ENCODE measurements around the gene ARID5B. TPM values are rescaled to one million over a fixed set of nuclear protein-coding genes. Genes with fewer than 3 reads are reported as not detected.

The ARID5B gene
- total RNA-seq, 4 donors from 2014 or later = 10.5 to 167 (median 29.4) TPM

DNA sequence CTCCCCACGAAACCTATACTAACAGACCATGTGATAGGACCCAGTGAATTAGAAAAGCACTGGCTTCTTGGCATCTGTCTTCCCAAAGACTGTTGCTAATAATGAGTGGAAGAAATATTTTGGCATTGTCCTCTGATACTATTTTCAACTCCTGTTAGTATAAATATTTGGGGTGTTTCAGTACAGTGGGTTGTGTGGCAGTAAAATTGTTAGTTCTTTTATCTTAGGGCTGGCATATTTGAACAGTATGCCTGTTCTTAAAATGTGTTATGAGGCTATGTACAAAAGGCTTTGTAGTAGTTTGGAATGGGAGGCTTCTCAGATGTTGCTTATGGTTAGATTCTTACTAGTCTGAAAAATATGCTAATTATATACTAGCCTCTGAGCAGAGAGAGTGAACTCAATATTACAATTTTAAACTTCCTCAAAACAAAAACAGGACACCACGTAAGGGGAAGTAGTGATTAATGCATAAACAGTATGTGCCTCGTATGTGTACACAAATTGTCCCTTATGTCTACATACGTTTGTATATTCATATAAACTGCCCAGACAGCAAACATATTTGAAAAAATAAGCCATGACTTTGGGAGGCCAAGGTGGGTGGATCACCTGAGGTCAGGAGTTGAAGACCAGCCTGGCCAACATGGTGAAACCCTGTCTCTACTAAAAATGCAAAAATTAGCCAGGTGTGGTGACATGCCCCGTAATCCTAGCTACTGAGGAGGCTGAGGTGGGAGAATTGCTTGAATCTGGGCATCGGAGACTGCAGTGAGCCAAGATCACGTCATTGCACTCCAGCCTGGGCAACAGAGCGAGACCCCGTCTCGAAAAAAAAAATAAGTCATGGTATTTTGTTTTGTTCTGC, 115.4 kb downstream of the ARID5B start:
- DNase-seq = no peak
- Histone ChIP-seq H3K4me3 (no peak overlapping the region), H3K36me3 (no peaks in the 10 kb centered on the region), H3K27me3 (no peaks in the 10 kb centered on the region), H3K9me3 (no peaks in the 10 kb centered on the region), H3K27ac (peak overlapping the region; percentile 48 to 79 (median 70)), H3K4me1 (peaks cover 0 to 23% (median 6%) of the 10 kb centered on the region in 4 donors)
- no peak for TF ChIP-seq CTCF (IDR thresholded peaks at IDR 0.05)
- no peak for TF ChIP-seq POLR2A (IDR thresholded peaks at IDR 0.05)

GRCh38 chr10:62017491-62017870, 116.0 kb downstream of the ARID5B start:
- H3K4me1 ChIP-seq = peaks cover 0 to 24% (median 6%) of the 10 kb centered on the region in 4 donors
- peak overlapping the region in 3 of 4 donors; percentile 69 to 79 (median 72) for H3K27ac ChIP-seq
- no peaks in the 10 kb centered on the region for H3K27me3 ChIP-seq
- H3K36me3 ChIP-seq = no peaks in the 10 kb centered on the region
- TF ChIP-seq CTCF (IDR thresholded peaks at IDR 0.05) (no peak), POLR2A (IDR thresholded peaks at IDR 0.05) (no peak)
- H3K4me3 ChIP-seq = no peak overlapping the region
- H3K9me3 ChIP-seq = no peaks in the 10 kb centered on the region
- DNase-seq = no peak

DNA sequence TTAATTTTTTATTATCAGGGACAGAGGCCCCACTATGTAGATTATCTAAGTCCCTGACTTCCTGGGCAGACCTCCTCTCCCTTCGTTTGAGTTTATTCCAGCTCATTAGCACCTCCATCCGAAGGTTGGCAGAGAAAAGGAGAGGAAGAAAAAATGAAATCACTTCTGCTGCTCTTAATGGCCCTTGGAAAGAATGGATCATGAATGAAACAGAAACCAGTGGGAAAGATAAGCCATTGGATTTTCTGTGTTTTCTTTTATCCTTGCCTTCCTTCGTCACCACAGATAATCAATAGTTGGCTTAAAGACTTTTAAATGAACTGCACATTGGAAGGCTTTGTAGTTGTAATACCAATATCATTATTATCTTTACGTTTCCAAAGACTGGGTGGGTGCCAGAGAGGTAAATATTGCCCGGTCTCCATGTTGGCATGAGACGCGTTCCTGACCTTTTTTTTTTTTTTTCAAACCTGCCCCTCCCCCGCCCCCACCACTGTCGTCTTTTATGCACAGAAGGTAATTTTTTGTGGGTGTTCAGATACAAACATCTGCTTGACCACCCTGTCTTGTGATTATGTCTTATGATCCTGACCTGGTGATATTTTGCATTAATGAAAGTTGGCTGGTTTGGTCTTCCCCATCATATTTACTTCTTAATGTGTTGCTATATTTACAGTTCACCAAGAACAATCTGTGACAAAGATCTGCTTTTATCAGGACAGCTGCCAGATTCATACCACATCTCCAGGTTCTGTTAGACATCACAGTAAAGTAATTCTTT, 116.8 kb downstream of the ARID5B start:
- peaks cover 0 to 24% (median 6%) of the 10 kb centered on the region in 4 donors for H3K4me1 ChIP-seq
- DNase-seq = peak in 1 of 3 donors; percentile 43
- no peaks in the 10 kb centered on the region for H3K27me3 ChIP-seq
- H3K36me3 ChIP-seq = no peaks in the 10 kb centered on the region
- no peaks in the 10 kb centered on the region for H3K9me3 ChIP-seq
- TF ChIP-seq POLR2A (IDR thresholded peaks at IDR 0.05) (no peak), CTCF (IDR thresholded peaks at IDR 0.05) (no peak)
- H3K4me3 ChIP-seq = peak overlapping the region in 1 of 4 donors; percentile 10
- peak overlapping the region; percentile 24 to 79 (median 59) for H3K27ac ChIP-seq

DNA sequence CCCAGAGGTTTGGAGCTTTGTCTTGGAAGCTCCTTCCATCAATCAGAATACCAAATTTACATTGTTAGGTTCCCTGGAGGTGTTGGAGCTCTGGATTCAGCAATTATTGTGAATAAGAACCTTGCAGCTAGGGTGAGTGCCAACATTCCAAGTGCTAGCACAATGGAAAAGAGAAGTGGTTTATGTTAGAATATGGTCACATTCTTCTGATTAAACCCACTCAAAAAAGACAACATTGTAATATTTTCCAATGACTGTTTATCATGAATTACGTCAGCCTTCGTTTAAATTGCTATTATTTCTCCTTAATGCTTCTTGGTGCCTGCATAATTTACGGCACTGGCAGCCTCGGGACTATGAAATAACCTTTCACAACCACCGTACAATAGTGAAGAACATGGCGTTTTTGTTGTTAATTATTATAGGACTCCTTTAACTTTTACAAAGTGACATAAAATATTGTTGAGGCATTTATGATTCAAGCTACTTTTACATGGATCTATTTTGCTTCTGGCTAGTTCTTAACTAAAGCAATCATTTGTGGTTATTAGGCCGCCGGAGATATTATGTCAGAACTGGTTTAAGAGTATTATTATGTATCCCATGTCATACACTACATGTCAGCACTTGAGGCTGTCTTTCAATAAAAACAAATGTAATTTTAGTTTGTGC, 117.7 kb downstream of the ARID5B start:
- Histone ChIP-seq H3K27me3 (no peaks in the 10 kb centered on the region), H3K4me1 (peaks cover 0 to 24% (median 6%) of the 10 kb centered on the region in 4 donors), H3K27ac (peak overlapping the region; percentile 24 to 79 (median 59)), H3K4me3 (no peak overlapping the region), H3K9me3 (no peaks in the 10 kb centered on the region), H3K36me3 (no peaks in the 10 kb centered on the region)
- no peak for DNase-seq
- TF ChIP-seq POLR2A (IDR thresholded peaks at IDR 0.05) (no peak), CTCF (IDR thresholded peaks at IDR 0.05) (no peak)

DNA sequence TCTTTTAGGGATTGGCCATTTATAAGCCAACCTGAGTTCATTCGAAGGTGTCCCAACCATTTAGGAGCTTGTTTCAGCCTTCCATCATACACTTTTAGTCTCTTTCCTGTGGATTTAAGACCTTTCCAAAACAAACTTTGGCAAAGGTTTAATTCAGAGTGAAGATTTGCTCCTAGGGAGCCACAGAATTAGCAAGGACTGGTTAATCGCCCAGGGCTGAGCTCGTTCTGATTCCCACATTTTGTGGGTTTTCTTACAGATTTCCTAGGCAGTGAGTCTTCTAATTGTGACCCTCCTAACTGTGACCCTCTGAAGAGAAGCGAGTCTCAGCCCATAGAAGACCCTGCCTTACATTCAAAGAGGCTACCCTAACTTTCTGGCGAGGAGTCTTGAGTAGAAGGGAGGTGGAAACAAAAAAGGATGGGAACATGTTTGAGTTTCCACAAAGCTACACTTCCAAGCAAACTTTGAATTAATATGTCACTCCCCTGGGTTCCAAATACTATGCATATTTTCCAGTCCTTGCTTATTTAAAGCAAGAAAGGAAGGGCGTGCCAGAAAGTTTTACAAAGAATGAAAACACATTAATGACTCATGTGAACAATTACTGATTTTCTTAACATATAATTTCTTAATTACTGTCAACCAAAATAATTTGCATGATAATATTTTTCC, 118.3 kb downstream of the ARID5B start:
- peaks cover 0 to 24% (median 6%) of the 10 kb centered on the region in 4 donors for H3K4me1 ChIP-seq

More for the DNA sequence above, 118.3 kb downstream of the ARID5B start:
- Histone ChIP-seq H3K9me3 (no peaks in the 10 kb centered on the region), H3K27me3 (no peaks in the 10 kb centered on the region), H3K4me3 (no peak overlapping the region), H3K27ac (peak overlapping the region; percentile 24 to 79 (median 59)), H3K36me3 (no peaks in the 10 kb centered on the region)
- TF ChIP-seq POLR2A (IDR thresholded peaks at IDR 0.05) = no peak
- DNase-seq = no peak

Data from Peyer's patch (tissue), 4 donors.